Progenitor cell of endocrine pancreas (in vitro differentiated cells): ENCODE data around the gene FBXW7. TPM values are rescaled to one million over a fixed set of nuclear protein-coding genes. Genes with fewer than 3 reads are reported as not detected.

Experiments
- DNase-seq: peaks from one replicate; pipeline ENCODE4 v3.0.0; 2021; ENCODE audit warnings: low spot score; ENCODE audit not compliant: unreplicated experiment
- H3K27ac Mint-ChIP-seq: 2 replicates; pipeline ENCODE4 v1.8.0; 2021; ENCODE audit warnings: mild to moderate bottlenecking, moderate library complexity, mixed read lengths
- H3K27me3 Mint-ChIP-seq: 2 replicates; pipeline ENCODE4 v1.8.0; 2021; ENCODE audit warnings: mixed read lengths
- H3K36me3 Mint-ChIP-seq: 2 replicates; pipeline ENCODE4 v1.8.0; 2022; ENCODE audit warnings: mixed read lengths; ENCODE audit not compliant: insufficient read depth
- H3K4me1 Mint-ChIP-seq: 2 replicates; pipeline ENCODE4 v1.8.0; 2021; ENCODE audit warnings: low read depth, mixed read lengths
- H3K4me3 Mint-ChIP-seq: 2 replicates; pipeline ENCODE4 v1.8.0; 2021; ENCODE audit warnings: low read depth, mild to moderate bottlenecking, moderate library complexity, mixed read lengths
- H3K9me3 Mint-ChIP-seq: 2 replicates; pipeline ENCODE4 v1.8.0; 2021; ENCODE audit warnings: low read depth, mixed read lengths
- total RNA-seq: library from RNA; stranded (reverse); gene quantifications from 2 replicates; pipeline ENCODE4 v1.2.1, GENCODE V29; 2021
- TF ChIP-seq, protein P1 (sequence below): fragments of 200-600 bp; sonication (generic); IDR thresholded peaks from one replicate; pipeline ENCODE4 v1.5.0; 2021; ENCODE audit warnings: antibody characterized with exemption, mild to moderate bottlenecking; ENCODE audit not compliant: unreplicated experiment

The FBXW7 gene
- total RNA-seq, 1 donor from 2014 or later = 52.1 TPM

DNA sequence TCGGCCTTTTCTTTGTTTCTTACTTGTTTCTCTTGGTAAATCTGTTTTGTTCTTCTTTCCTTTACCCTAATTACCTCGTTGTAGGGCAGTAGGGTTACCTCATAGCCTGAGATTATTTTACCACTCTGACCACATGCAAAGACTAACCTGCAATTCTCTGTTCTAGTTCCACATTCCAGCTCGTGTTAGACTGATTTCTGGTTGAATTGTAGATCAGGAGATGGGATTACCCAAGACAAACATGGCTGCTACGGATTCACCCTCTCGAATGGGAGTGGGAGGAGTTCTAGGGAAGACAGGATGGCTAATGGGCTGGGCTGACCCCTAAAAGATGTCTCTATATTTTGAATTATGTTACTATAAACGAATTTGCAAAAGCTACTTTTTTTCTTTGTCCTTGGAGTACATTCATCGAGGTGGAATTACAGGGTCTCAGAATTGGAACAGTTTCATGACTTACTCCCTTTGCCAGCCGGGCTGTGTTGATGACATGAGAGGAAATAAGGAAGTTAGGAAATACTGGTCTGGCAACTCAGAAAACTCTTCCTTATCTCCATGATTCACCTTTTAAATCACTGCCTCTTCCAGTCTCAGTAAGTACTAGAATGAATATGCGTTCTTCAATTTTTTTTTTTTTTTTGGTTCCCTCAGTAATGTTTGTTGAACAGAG lies 36.7 kb upstream of the FBXW7 start:
- Mint-ChIP-seq H3K4me3 (no peak overlapping the region), H3K27ac (no peak overlapping the region)

DNA sequence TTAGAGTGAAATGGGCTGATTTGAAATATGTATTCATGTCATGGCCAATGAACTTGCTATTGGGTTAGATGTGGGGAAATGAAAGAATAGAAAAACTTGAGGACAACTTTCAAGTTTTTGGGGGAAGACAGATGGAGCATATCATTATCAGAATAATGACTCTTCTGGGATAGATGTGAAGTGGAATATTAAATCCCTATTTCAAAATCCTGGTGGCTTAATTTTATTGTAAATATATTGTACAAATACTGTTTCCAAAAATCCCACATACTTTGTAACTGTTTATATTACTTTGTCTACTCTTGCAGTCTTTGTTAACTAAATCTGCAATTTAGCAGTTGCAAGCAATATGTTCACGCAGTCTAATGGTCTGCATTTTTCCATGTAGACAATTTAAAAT lies 35.9 kb upstream of the FBXW7 start:
- H3K27me3 Mint-ChIP-seq = no peaks in the 10 kb centered on the region
- no peak overlapping the region for H3K27ac Mint-ChIP-seq

More for the DNA sequence above, 36.7 kb upstream of the FBXW7 start:
- H3K4me1 Mint-ChIP-seq = peaks cover 20% of the 10 kb centered on the region
- TF ChIP-seq, protein P1, sequence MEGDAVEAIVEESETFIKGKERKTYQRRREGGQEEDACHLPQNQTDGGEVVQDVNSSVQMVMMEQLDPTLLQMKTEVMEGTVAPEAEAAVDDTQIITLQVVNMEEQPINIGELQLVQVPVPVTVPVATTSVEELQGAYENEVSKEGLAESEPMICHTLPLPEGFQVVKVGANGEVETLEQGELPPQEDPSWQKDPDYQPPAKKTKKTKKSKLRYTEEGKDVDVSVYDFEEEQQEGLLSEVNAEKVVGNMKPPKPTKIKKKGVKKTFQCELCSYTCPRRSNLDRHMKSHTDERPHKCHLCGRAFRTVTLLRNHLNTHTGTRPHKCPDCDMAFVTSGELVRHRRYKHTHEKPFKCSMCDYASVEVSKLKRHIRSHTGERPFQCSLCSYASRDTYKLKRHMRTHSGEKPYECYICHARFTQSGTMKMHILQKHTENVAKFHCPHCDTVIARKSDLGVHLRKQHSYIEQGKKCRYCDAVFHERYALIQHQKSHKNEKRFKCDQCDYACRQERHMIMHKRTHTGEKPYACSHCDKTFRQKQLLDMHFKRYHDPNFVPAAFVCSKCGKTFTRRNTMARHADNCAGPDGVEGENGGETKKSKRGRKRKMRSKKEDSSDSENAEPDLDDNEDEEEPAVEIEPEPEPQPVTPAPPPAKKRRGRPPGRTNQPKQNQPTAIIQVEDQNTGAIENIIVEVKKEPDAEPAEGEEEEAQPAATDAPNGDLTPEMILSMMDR = no peak
- no peaks in the 10 kb centered on the region for H3K27me3 Mint-ChIP-seq
- peaks cover 4% of the 10 kb centered on the region for H3K9me3 Mint-ChIP-seq
- H3K36me3 Mint-ChIP-seq = no peaks in the 10 kb centered on the region
- no peak for DNase-seq

DNA sequence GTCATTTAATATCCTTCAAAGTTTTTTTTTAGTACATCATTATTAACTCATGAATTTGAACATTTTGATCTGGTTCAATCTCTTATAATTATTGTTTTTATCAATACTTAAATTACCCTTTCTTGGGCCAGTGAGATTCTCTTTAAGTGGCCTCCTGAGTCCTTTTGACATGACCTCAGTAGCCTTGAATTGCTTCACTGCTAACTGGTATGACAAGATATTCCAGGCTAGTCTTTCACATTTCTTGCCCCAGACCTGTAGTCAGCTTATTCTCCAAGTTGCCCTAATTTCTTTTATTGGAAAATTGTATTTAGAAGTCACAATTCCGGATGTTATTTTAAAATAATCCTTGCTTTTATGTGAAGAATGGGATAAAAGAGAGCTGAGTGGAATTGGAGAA lies 35.4 kb upstream of the FBXW7 start:
- no peak for DNase-seq
- Mint-ChIP-seq H3K27me3 (no peaks in the 10 kb centered on the region), H3K4me3 (no peak overlapping the region), H3K36me3 (no peaks in the 10 kb centered on the region), H3K4me1 (peaks cover 20% of the 10 kb centered on the region), H3K27ac (no peak overlapping the region), H3K9me3 (peaks cover 4% of the 10 kb centered on the region)
- TF ChIP-seq, protein P1 = no peak

More for the DNA sequence above, 35.9 kb upstream of the FBXW7 start:
- Mint-ChIP-seq H3K4me3 (no peak overlapping the region), H3K36me3 (no peaks in the 10 kb centered on the region), H3K4me1 (peaks cover 20% of the 10 kb centered on the region), H3K9me3 (peaks cover 4% of the 10 kb centered on the region)
- TF ChIP-seq, protein P1 = no peak
- DNase-seq = no peak

DNA sequence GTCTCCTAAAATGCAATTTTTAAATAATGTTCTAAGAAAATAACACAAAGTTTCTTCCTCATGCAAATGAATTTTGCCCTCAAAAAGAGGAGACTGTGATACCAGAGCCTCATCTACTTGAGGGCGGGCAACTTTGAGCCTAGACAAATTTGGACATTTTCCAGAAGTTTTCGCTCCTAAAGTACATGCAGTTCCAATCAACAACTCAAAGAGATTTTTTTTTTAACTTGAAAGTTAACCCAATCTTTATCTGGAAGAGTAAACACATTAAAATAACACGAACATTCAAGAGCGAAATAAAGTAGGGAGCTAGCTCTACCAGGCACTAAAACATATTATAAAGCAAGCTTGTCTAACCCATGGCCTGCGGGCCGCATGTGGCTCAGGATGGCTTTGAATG lies 29.4 kb upstream of the FBXW7 start:
- TF ChIP-seq, protein P1 = no peak
- DNase-seq = no peak
- Mint-ChIP-seq H3K4me3 (no peak overlapping the region), H3K4me1 (peaks cover 9% of the 10 kb centered on the region), H3K9me3 (peaks cover 3% of the 10 kb centered on the region), H3K27me3 (no peaks in the 10 kb centered on the region), H3K36me3 (no peaks in the 10 kb centered on the region), H3K27ac (no peak overlapping the region)

DNA sequence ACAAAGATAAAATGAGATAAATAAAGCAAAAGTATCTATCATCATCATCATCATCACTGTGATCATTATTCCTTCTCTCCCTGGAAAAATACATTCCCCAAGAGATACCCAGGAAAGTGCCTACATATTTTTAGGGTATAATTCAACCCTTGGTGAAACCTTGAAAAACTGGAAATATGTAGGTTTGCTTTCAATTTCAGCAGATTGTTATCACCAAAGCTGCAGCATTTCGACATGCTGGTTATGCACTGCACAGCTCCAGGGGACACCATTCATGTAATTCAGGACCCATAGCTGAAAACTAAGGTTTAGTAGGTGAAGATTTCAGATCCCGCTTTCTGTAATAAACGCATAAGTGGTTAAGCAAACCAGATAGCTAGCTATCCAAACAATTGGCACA lies 28.4 kb upstream of the FBXW7 start:
- no peaks in the 10 kb centered on the region for H3K9me3 Mint-ChIP-seq
- TF ChIP-seq, protein P1 = no peak
- H3K4me3 Mint-ChIP-seq = no peak overlapping the region
- no peak overlapping the region for H3K27ac Mint-ChIP-seq
- peaks cover 7% of the 10 kb centered on the region for H3K4me1 Mint-ChIP-seq
- H3K27me3 Mint-ChIP-seq = no peaks in the 10 kb centered on the region
- no peaks in the 10 kb centered on the region for H3K36me3 Mint-ChIP-seq
- no peak for DNase-seq
